LNCaP clone FGC (cell line): Measurements from ENCODE around the gene GTF2A2.

Experiments used
- DNase-seq: peaks from one replicate; pipeline ENCODE4 v3.0.0-alpha.2; 2011; ENCODE audit warnings: low read depth
- H3K4me3 ChIP-seq: 2 replicates; pipeline ENCODE4 v1.5.1; 2011; ENCODE audit warnings: mild to moderate bottlenecking, low read depth, low read length, control low read depth
- TF ChIP-seq, protein P1 (sequence below): IDR thresholded peaks from 2 replicates; pipeline ENCODE4 v1.5.1; 2012; ENCODE audit warnings: mild to moderate bottlenecking; ENCODE audit not compliant: control insufficient read depth, insufficient read depth; ENCODE audit errors: extremely low read depth

GTF2A2 gene

DNA sequence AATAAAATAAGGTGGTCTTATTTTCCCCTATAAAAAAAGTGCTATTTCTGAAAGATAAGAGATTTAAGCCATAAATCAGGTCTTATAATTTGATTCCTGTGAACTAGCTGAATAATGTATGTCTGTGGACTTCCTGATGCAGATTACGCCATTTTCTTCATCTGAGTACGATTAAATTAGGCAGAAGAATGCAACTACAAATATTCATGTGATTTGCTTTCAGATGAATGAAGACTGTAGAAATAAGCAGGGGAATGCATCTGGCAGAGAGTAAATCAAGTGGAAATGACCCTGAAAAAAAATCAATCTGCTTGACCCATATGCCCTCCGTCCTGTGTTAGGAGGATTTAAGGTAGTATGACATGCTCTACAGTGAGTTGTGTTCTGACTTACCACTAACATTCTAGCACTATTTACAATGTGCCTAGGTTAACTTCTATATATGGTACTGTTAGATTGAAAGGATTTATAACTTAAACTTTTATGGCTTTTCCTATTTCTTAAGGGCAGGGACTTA is 17.1 kb upstream of the GTF2A2 start:
- TF ChIP-seq, protein P1, sequence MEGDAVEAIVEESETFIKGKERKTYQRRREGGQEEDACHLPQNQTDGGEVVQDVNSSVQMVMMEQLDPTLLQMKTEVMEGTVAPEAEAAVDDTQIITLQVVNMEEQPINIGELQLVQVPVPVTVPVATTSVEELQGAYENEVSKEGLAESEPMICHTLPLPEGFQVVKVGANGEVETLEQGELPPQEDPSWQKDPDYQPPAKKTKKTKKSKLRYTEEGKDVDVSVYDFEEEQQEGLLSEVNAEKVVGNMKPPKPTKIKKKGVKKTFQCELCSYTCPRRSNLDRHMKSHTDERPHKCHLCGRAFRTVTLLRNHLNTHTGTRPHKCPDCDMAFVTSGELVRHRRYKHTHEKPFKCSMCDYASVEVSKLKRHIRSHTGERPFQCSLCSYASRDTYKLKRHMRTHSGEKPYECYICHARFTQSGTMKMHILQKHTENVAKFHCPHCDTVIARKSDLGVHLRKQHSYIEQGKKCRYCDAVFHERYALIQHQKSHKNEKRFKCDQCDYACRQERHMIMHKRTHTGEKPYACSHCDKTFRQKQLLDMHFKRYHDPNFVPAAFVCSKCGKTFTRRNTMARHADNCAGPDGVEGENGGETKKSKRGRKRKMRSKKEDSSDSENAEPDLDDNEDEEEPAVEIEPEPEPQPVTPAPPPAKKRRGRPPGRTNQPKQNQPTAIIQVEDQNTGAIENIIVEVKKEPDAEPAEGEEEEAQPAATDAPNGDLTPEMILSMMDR: no peak
- DNase-seq: no peak
- H3K4me3 ChIP-seq: no peak overlapping the region

DNA sequence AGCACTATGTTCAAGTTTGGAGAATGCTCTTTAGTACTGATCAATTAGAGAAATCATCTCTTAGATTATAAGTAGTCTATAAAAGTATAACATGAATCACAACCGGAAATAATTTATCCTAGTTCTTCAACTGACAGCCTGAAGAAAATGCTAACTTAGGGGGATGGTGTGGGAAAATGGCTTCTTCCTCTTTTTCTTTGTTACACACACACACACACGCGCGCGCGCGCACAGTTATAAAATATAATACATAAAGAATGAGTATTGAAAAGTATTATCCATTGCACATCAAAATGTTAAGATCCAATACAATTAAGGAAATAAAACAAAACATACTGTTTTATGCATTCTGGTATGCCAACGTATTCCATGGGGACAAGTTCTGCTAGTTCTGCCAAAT is 11.2 kb upstream of the GTF2A2 start:
- DNase-seq: no peak
- no peak overlapping the region for H3K4me3 ChIP-seq
- TF ChIP-seq, protein P1: no peak

DNA sequence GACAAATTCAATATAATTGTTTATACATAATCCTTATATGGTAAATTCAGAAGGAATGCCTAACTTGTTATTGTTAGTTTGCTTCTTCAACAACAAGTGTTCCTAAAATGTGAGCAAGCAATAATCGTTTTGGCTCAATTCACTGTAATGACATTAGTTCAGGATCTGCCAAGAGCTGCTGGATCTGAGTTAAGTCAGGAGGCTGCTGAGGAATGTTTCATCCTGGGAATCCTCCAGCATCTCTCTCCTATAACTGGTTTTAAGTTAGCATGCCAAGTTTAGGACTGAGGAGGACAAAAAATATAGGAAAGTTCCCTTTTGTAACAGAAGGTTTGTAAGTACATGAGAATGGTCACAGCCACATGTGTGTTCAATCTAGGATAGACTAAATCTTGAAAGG is 4.9 kb upstream of the GTF2A2 start:
- no peak overlapping the region for H3K4me3 ChIP-seq
- DNase-seq: no peak
- TF ChIP-seq, protein P1: no peak

DNA sequence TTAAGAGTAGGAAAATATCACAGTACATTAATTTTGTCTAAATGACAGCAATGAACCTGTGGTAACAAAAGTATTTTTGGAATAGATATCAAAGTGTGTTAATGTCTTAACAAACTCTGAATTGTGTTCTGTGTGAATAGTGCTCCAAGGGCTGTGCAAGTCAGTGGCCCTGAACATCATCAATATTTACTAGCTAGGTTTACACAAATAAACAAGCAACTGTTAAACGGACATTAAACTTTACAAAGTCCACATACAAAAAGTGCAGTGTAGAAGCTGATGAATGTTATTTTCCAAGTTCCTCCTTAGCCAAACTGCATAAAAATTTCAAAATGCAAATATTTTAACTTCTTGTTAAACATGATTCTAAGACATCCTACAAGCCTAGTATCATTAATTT is 2.1 kb upstream of the GTF2A2 start:
- DNase-seq: no peak
- H3K4me3 ChIP-seq: no peak overlapping the region
- TF ChIP-seq, protein P1: no peak

DNA sequence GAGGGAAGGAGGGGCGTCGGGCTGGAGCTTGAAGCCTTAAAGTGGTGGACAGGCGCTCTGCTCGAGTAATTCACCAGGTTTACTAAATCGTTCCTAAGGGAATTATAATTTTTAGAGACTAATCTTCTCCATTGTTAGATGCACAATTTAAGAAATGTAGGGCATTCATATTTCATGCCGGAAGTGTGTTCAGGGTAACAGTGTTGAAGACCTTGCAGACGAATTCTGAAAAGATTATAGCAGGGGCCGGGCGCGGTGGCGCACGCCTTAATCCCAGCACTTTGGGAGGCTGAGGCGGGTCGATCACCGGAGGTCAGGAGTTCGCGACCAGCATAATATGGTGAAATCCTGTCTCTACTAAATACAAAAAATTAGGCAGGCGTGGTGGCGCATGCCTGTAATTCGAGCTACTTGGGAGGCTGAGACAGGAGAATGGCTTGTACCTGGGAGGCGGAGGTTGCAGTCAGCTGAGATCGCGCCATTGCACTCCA is 365 bp upstream of the GTF2A2 start:
- no peak for DNase-seq
- peak overlapping the region; percentile 93 for H3K4me3 ChIP-seq
- TF ChIP-seq, protein P1: no peak

DNA sequence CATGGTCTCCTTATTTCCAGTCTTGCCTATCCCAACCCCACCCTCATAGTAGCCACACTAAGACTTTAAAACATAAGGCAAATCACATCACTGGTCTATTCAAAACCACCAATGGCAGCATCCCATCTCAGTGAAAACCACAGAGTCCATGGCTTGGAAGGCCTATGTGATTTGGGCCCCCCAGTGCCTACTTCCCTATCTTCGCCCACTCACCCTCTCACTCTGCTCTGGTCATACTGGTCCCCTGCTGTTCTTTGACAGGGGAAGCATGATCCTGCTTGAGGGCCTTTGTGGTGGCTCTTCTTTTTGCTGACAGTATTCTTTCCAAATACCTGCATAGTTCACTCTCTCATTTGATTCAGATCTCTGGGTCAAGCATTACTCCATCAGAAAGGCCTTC is 3.3 kb downstream of the GTF2A2 start:
- no peak overlapping the region for H3K4me3 ChIP-seq
- TF ChIP-seq, protein P1: no peak
- DNase-seq: no peak

GRCh38 chr15:59649603-59650002 is 7.7 kb downstream of the GTF2A2 start:
- no peak overlapping the region for H3K4me3 ChIP-seq
- TF ChIP-seq, protein P1: no peak
- DNase-seq: peak; percentile 37
